H1 (cell line): ENCODE measurements around the gene EIF4ENIF1. TPM values are rescaled to one million over a fixed set of nuclear protein-coding genes. Genes with fewer than 3 reads are reported as not detected.

Experiments
- CTCF ChIA-PET: fragments of 300-600 bp; sonication (Branson Sonifier 250); formaldehyde crosslinking; loops from one replicate; lab custom pipeline; 2021; ENCODE audit not compliant: partially characterized antibody; lab: Charles Lee
- POLR2A ChIA-PET: fragments of 300-600 bp; sonication (Branson Sonifier 250); formaldehyde crosslinking; loops from one replicate; lab custom pipeline; 2021; ENCODE audit warnings: inconsistent platforms; ENCODE audit not compliant: partially characterized antibody; lab: Charles Lee
- DNase-seq, 2 experiments: peaks; one replicate each; pipeline versions ENCODE4 v3.0.0 to v3.0.0-alpha.2; 2010 to 2022; ENCODE audit warnings: low spot score in 2 of 2, low read depth in 1 of 2, mixed read lengths in 1 of 2
- FAIRE-seq: peaks from 2 replicates; lab custom pipeline; 2011; peaks lifted over from hg19 to GRCh38; lab: Jason Lieb, UNC
- H2AFZ ChIP-seq: 2 replicates; pipeline ENCODE4 v1.8.1; 2012; ENCODE audit warnings: low read length, inconsistent platforms
- H2AK5ac ChIP-seq: 2 replicates; pipeline ENCODE4 v1.6.1; 2013; ENCODE audit warnings: low read depth, low read length
- H2BK120ac ChIP-seq: replicated peaks from 2 replicates; pipeline ENCODE3; 2013; ENCODE audit warnings: low read depth, low read length, inconsistent platforms
- H2BK12ac ChIP-seq: 2 replicates; pipeline ENCODE4 v1.6.1; 2013; ENCODE audit warnings: low read depth, low read length
- H2BK15ac ChIP-seq: 2 replicates; pipeline ENCODE4 v1.6.1; 2013; ENCODE audit warnings: low read length
- H2BK20ac ChIP-seq: 2 replicates; pipeline ENCODE4 v1.6.1; 2013; ENCODE audit warnings: low read length
- H2BK5ac ChIP-seq: 2 replicates; pipeline ENCODE4 v1.6.1; 2013; ENCODE audit warnings: low read depth, low read length
- H3K14ac ChIP-seq: 2 replicates; pipeline ENCODE4 v1.6.1; 2013; ENCODE audit warnings: inconsistent platforms; ENCODE audit not compliant: insufficient read length
- H3K18ac ChIP-seq: 2 replicates; pipeline ENCODE4 v1.6.1; 2013; ENCODE audit warnings: low read length; ENCODE audit errors: extremely low read depth
- H3K23ac ChIP-seq: 2 replicates; pipeline ENCODE4 v1.6.1; 2013; ENCODE audit warnings: inconsistent platforms; ENCODE audit not compliant: insufficient read length
- H3K23me2 ChIP-seq: 2 replicates; pipeline ENCODE4 v1.6.1; 2013; ENCODE audit warnings: low read depth, low read length
- H3K27ac ChIP-seq: 2 replicates; pipeline ENCODE4 v1.6.1; 2011; ENCODE audit warnings: low read depth, low read length, inconsistent platforms
- H3K27me3 ChIP-seq, 4 experiments: replicated peaks in 1 of 4; 1 replicate in 1 of 4; 2 replicates in 3 of 4; pipeline versions ENCODE4 v1.6.1 to v1.8.1; 2011 to 2013; ENCODE audit warnings: low read length in 3 of 4, mild to moderate bottlenecking in 3 of 4, inconsistent platforms in 2 of 4, mixed read lengths in 2 of 4, moderate library complexity in 1 of 4; ENCODE audit not compliant: control insufficient read depth in 3 of 4, insufficient read depth in 3 of 4; ENCODE audit errors: extremely low read depth in 1 of 4
- H3K36me3 ChIP-seq, 4 experiments: 2 replicates each; pipeline versions ENCODE4 v1.6.1 to v1.8.1; 2011 to 2013; ENCODE audit warnings: mild to moderate bottlenecking in 4 of 4, low read length in 3 of 4, moderate library complexity in 2 of 4, control low read depth in 1 of 4, inconsistent platforms in 1 of 4; ENCODE audit not compliant: insufficient read depth in 4 of 4, control insufficient read depth in 2 of 4
- H3K4ac ChIP-seq: replicated peaks from 2 replicates; pipeline ENCODE3; 2013; ENCODE audit warnings: low read length, low read depth, mixed read lengths, inconsistent platforms; ENCODE audit not compliant: insufficient read length
- H3K4me1 ChIP-seq, 4 experiments: replicated peaks in 1 of 4; 1 replicate in 1 of 4; 2 replicates in 3 of 4; pipeline versions ENCODE4 v1.6.1 to v1.8.1; 2011 to 2013; ENCODE audit warnings: low read length in 3 of 4, inconsistent platforms in 2 of 4, mixed read lengths in 1 of 4; ENCODE audit not compliant: insufficient read depth in 4 of 4, control insufficient read depth in 3 of 4
- H3K4me2 ChIP-seq, 2 experiments: 2 replicates each; pipeline versions ENCODE4 v1.6.1 to v1.8.1; 2011 to 2013; ENCODE audit warnings: low read depth in 2 of 2, low read length in 2 of 2, control low read depth in 1 of 2, inconsistent platforms in 1 of 2, mild to moderate bottlenecking in 1 of 2; ENCODE audit not compliant: insufficient read depth in 1 of 2
- H3K4me3 ChIP-seq, 4 experiments: fragments of 200-600, 300-600 bp in 1 of 4; sonication (generic), shearing (Covaris generic), sonication (Bioruptor Twin) in 1 of 4; 2 replicates each; pipeline versions ENCODE4 v1.5.1 to v1.8.1; 2011 to 2016; ENCODE audit warnings: low read length in 4 of 4, low read depth in 3 of 4, control low read depth in 2 of 4, inconsistent platforms in 2 of 4, mild to moderate bottlenecking in 2 of 4, mixed read lengths in 1 of 4, moderate library complexity in 1 of 4; ENCODE audit not compliant: insufficient read depth in 2 of 4; ENCODE audit errors: extremely low read depth in 1 of 4
- H3K56ac ChIP-seq: replicated peaks from 2 replicates; pipeline ENCODE3; 2013; ENCODE audit warnings: low read depth, mild to moderate bottlenecking, mixed read lengths, low read length, inconsistent platforms; ENCODE audit not compliant: insufficient read length
- H3K79me1 ChIP-seq: 2 replicates; pipeline ENCODE4 v1.6.1; 2013; ENCODE audit warnings: low read depth, low read length, control low read depth
- H3K79me2 ChIP-seq, 2 experiments: 2 replicates each; pipeline versions ENCODE4 v1.6.1 to v1.8.1; 2012 to 2013; ENCODE audit warnings: low read length in 2 of 2, mild to moderate bottlenecking in 2 of 2, inconsistent platforms in 1 of 2; ENCODE audit not compliant: insufficient read depth in 2 of 2, control insufficient read depth in 1 of 2
- H3K9ac ChIP-seq, 4 experiments: replicated peaks in 1 of 4; 1 replicate in 1 of 4; 2 replicates in 3 of 4; pipeline versions ENCODE4 v1.6.1 to v1.8.1; 2011 to 2013; ENCODE audit warnings: low read depth in 3 of 4, low read length in 3 of 4, control low read depth in 2 of 4, mild to moderate bottlenecking in 2 of 4, moderate library complexity in 2 of 4, inconsistent platforms in 1 of 4; ENCODE audit errors: extremely low read depth in 1 of 4
- H3K9me3 ChIP-seq, 2 experiments: 2 replicates each; pipeline versions ENCODE4 v1.6.1 to v1.8.1; 2012 to 2013; ENCODE audit warnings: mild to moderate bottlenecking in 2 of 2, moderate library complexity in 2 of 2, control low read depth in 1 of 2, inconsistent platforms in 1 of 2, low read depth in 1 of 2, low read length in 1 of 2, mixed read lengths in 1 of 2; ENCODE audit not compliant: insufficient read depth in 2 of 2
- H4K20me1 ChIP-seq, 2 experiments: replicated peaks in 1 of 2; 2 replicates each; pipeline versions ENCODE3 to v1.8.1; 2011 to 2013; ENCODE audit warnings: inconsistent platforms in 2 of 2, low read length in 2 of 2, mild to moderate bottlenecking in 1 of 2; ENCODE audit not compliant: insufficient read depth in 2 of 2, control insufficient read depth in 1 of 2
- H4K5ac ChIP-seq: 2 replicates; pipeline ENCODE4 v1.6.1; 2013; ENCODE audit warnings: low read length, low read depth, mixed read lengths, inconsistent platforms; ENCODE audit not compliant: insufficient read length
- H4K8ac ChIP-seq: 2 replicates; pipeline ENCODE4 v1.8.0; 2013; ENCODE audit warnings: mild to moderate bottlenecking, moderate library complexity, low read length, inconsistent platforms; ENCODE audit not compliant: insufficient read depth; ENCODE audit errors: extremely low read depth
- H4K91ac ChIP-seq: replicated peaks from 2 replicates; pipeline ENCODE3; 2013; ENCODE audit warnings: low read length, mixed read lengths, inconsistent platforms; ENCODE audit not compliant: insufficient read length
- ASH2L ChIP-seq: fragments of 200-600, 300-600 bp; sonication (generic); IDR thresholded peaks from one replicate; pipeline ENCODE4 v1.7.1; 2017; ENCODE audit warnings: low read length
- CBX5 ChIP-seq: fragments of 300-800, 300-1000 bp; sonication (generic); IDR thresholded peaks from 2 replicates; pipeline ENCODE4 v1.7.1; 2016; ENCODE audit warnings: antibody characterized with exemption, low read length, low read depth
- CBX8 ChIP-seq: fragments of 300-800, 300-1000 bp; sonication (generic); IDR thresholded peaks from 2 replicates; pipeline ENCODE4 v1.7.1; 2016; ENCODE audit warnings: low read depth, low read length, borderline replicate concordance
- CTBP2 ChIP-seq: IDR thresholded peaks from 2 replicates; pipeline ENCODE4 v1.7.0; 2011; ENCODE audit warnings: borderline replicate concordance, mild to moderate bottlenecking, moderate library complexity, mixed read lengths, low read length; ENCODE audit not compliant: insufficient read depth, insufficient read length
- EZH2 ChIP-seq: fragments of 200-600 bp; sonication (generic); IDR thresholded peaks from 2 replicates; pipeline ENCODE4 v1.7.1; 2012; ENCODE audit warnings: low read depth, mild to moderate bottlenecking, moderate library complexity, low read length, inconsistent platforms; ENCODE audit not compliant: severe bottlenecking
- HDAC2 ChIP-seq, 2 experiments: fragments of 300-600 bp in 1 of 2; sonication (generic) in 1 of 2; IDR thresholded peaks; 2 replicates each; pipeline ENCODE4 v1.6.1; 2011 to 2012; ENCODE audit warnings: low read depth in 2 of 2, low read length in 2 of 2, mild to moderate bottlenecking in 2 of 2, moderate library complexity in 2 of 2, borderline replicate concordance in 1 of 2, inconsistent platforms in 1 of 2
- PHF8 ChIP-seq: fragments of 200-600 bp; sonication (generic); conservative IDR thresholded peaks from 2 replicates; pipeline ENCODE4 v1.7.1; 2012; ENCODE audit warnings: low read depth, mild to moderate bottlenecking, inconsistent platforms, low read length, moderate library complexity
- POLR2AphosphoS5 ChIP-seq: IDR thresholded peaks from 2 replicates; pipeline ENCODE4 v1.6.1; 2011; ENCODE audit warnings: low read depth, low read length
- RAD21 ChIP-seq, 2 experiments: IDR thresholded peaks in 1 of 2; conservative IDR thresholded peaks in 1 of 2; 2 replicates each; pipeline ENCODE4 v1.6.1; 2011; ENCODE audit warnings: low read depth in 2 of 2, low read length in 2 of 2, improper control_type of control experiment in 1 of 2, inconsistent platforms in 1 of 2, mild to moderate bottlenecking in 1 of 2, moderate library complexity in 1 of 2
- RNF2 ChIP-seq: fragments of 200-900, 300-1000 bp; sonication (generic); IDR thresholded peaks from 2 replicates; pipeline ENCODE4 v1.7.1; 2016; ENCODE audit warnings: borderline replicate concordance, low read depth, mild to moderate bottlenecking, antibody characterized with exemption, low read length; ENCODE audit not compliant: poor library complexity, severe bottlenecking; ENCODE audit errors: missing control alignments
- WGBS, 2 experiments: shearing (Covaris generic) in 1 of 2; methylation state at CpG; one replicate each; pipeline versions ENCODE4 v1.1.6 to v1.1.7; 2013 to 2015; ENCODE audit warnings: low lambda C conversion rate in 2 of 2, mixed read lengths in 2 of 2, inconsistent platforms in 1 of 2, low coverage in 1 of 2, missing lambda C conversion rate in 1 of 2; ENCODE audit not compliant: insufficient replicate concordance in 2 of 2, insufficient coverage in 1 of 2, insufficient read length in 1 of 2; ENCODE audit errors: extremely low coverage in 1 of 2, missing lambda C conversion rate in 1 of 2; 5-methylcytosine and 5-hydroxymethylcytosine counted together
- polyA plus RNA-seq, 7 experiments: library from polyadenylated mRNA; depleted of rRNA in 3 of 7; stranded (reverse) in 5 of 7; unstranded in 2 of 7; fragments of >200 nt in 5 of 7; fragments of 200-250 nt in 2 of 7; gene quantifications; 1 replicate in 5 of 7; 2 replicates in 1 of 7; 4 replicates in 1 of 7; pipeline versions ENCODE4 v1.2.1 to v1.2.3, GENCODE V29; 2011 to 2013; ENCODE audit warnings: missing spikeins in 2 of 7, mixed read lengths in 2 of 7
- total RNA-seq: library from RNA; stranded (reverse); fragmentation: NEBNext Ultra II Directional; extraction: Animal tissue kit (Norgen Biotek cat#: 25700); gene quantifications from 2 replicates; pipeline ENCODE4 v1.2.1, GENCODE V29; 2021

EIF4ENIF1 gene
- total and polyA plus RNA-seq, 2 of the 8 experiments (the other 6 are each of a cell fraction or from before 2014, with no cell fraction given), result 21.9 to 23.6 TPM

DNA sequence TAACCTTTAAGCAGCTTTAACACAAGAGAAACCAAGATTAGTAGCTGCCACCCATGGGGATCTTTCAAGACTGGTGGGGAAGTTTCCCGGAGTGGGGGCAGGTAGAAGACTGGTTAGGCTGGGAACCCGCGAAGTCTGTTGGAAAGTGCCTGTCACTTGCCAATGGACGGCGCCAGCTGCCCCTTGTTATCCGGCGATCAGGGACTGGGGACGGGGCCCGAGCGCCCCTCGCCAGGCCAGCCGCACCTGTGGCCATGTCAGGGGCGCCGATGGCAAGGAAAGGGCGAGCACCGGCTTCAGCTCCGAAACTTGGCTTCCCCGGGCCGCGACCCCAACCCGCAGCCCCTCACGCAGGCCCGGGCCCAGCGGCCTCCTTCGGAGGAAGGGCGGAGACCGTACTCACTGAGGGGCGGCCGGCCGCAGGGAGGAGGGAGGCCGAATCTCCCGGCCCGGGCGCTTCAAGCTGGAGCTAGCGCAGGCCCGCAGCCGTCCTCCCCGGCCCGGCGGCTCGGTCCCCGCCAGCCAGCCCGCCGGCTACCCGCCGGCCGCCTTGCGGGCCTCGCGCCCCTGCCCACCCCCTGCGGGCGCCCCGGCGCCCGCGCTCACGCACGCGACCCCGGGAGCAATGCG is 539 bp downstream of the EIF4ENIF1 start:
- Histone ChIP-seq H2AK5ac (no peak overlapping the region), H3K9me3 (no peaks in the 10 kb centered on the region), H3K23ac (no peak overlapping the region), H4K91ac (no peak overlapping the region), H3K4me2 (peak overlapping the region; percentile 55 to 94), H2BK120ac (no peak overlapping the region), H3K4me1 (peaks cover 0 to 11% (median 11%) of the 10 kb centered on the region in 4 experiments; a peak in 3 of 7 replicates), H3K56ac (peak overlapping the region; percentile 1), H3K9ac (peak overlapping the region in 3 of 4 experiments; percentile 23 to 45 (median 44); a peak in 3 of 7 replicates), H3K23me2 (peaks cover 7% of the 10 kb centered on the region; the same call in 1 of the 2 replicates), H4K5ac (no peak overlapping the region), H3K4ac (no peak overlapping the region), H2BK15ac (no peak overlapping the region), H2AFZ (no peak overlapping the region), H3K27me3 (peaks cover 0 to 5% (median 2%) of the 10 kb centered on the region in 4 experiments; a peak in 1 of 7 replicates), H2BK20ac (no peak overlapping the region), H2BK12ac (no peak overlapping the region), H3K14ac (no peak overlapping the region), H3K27ac (no peak overlapping the region), H4K8ac (peak overlapping the region; percentile 60), H3K79me2 (peaks cover 0 to 10% of the 10 kb centered on the region in 2 experiments; a peak in 1 of 4 replicates), H3K36me3 (peaks cover 0 to 15% (median 0%) of the 10 kb centered on the region in 4 experiments; a peak in 2 of 8 replicates), H2BK5ac (no peak overlapping the region), H4K20me1 (no peaks in the 10 kb centered on the region), H3K79me1 (no peaks in the 10 kb centered on the region), H3K4me3 (peak overlapping the region; percentile 77 to 92 (median 80)), H3K18ac (no peak overlapping the region)
- FAIRE-seq (no peak), DNase-seq (peak in 1 of 2 experiments; percentile 73)
- ChIA-PET POLR2A (interaction anchor here (0.6 to 1.2 kb wide), 4 partner anchors 129 to 243 kb away, joined by 3 to 8 read pairs (median 3); partner anchors contain the start of gene PATZ1), CTCF (interaction anchor here (0.8 to 1.3 kb wide), 3 partner anchors 9 to 54 kb away, joined by 3 to 4 read pairs (median 3); no protein-coding TSS in a partner anchor)
- WGBS, 2 experiments, result 1% methylated on average over 16 of the region's 61 CpGs; no CpG with 5 or more reads in 1 of the 2 experiments
- TF ChIP-seq EZH2 (no peak), CTBP2 (no peak), RAD21 (IDR thresholded peaks at IDR 0.05 in 1 of 2, conservative IDR thresholded peaks at IDR 0.05 in 1 of 2; ENCODE audit: low read depth in 2 of 2, low read length in 2 of 2) (no peak), CBX5 (no peak), HDAC2 (IDR thresholded peaks at IDR 0.05; ENCODE audit: borderline replicate concordance in 1 of 2, low read depth in 2 of 2, low read length in 2 of 2) (peak in 1 of 2 experiments; percentile 52; a peak in 1 of 4 replicates), POLR2AphosphoS5 (no peak), ASH2L (no peak), CBX8 (no peak), PHF8 (peak; percentile 53; the same call in 1 of the 2 replicates), RNF2 (no peak)
